Left ventricle myocardium superior (tissue), 1 donor: ENCODE data around the gene CHST9. TPM values are rescaled to one million over a fixed set of nuclear protein-coding genes. Genes with fewer than 3 reads are reported as not detected.
A peak's percentile ranks its signal among the peaks of the same experiment; 100 is the strongest.
"Not testable (repeated sequence)": the region's sequence is repeated elsewhere in the genome, so short reads cannot be mapped to it uniquely, and the experiment has no call there.

Experiments
- ATAC-seq: fragments of 200-7000 bp; cut with Tn5 transposase; one replicate; pipeline ENCODE4 v1.9.1; 2020; ENCODE audit warnings: mild to moderate bottlenecking, moderate library complexity
- DNase-seq: peaks from one replicate; pipeline ENCODE4 v3.0.0-alpha.2; 2020
- intact Hi-C: fragments of 100-400 bp; cut with micrococcal nuclease; formaldehyde crosslinking; loops from one replicate; pipeline ENCODE4 v1.11.0; 2022
- total RNA-seq: library from RNA; stranded (reverse); fragmentation: NEBNext Ultra II Directional; extraction: Animal tissue kit (Norgen Biotek cat#: 25700); gene quantifications from one replicate; pipeline ENCODE4 v1.2.1, GENCODE V29; 2021
- donor health status: DM: no; HTN: yes; CAD: no; lungs with severe emphysema.

Gene CHST9
- total RNA-seq, 1 donor from 2014 or later, result 7.0 TPM

- ATAC-seq (no peak), DNase-seq (no peak)
- intact Hi-C loops, result no loop called here
Measured at GRCh38 chr18:27181726-27182125, 3.4 kb downstream of the CHST9 start.

GRCh38 chr18:27178424-27178823 is 6.7 kb downstream of the CHST9 start:
- ATAC-seq (no peak), DNase-seq (no peak)
- intact Hi-C loops, result no loop called here

DNA sequence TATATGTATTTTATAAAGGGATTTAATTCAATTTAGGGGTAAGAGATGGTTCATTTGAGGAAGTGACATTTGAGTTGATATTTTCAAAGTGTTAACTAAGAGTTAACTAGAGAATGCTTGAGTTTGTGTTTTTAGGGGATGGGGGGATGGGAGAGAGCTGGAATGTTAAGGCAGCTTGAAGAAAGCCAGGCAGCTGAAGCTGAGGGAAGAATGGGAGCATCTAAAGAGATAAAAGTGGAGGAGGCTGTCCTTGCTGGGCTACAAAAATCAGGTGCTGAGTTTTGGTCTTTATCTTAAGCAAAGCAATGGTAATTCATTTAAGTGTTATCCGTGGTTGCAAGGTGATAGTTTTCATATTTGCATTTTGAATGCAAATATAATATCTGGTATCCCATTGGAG is 9.2 kb downstream of the CHST9 start:
- ATAC-seq (no peak), DNase-seq (no peak)
- intact Hi-C loops, result no loop called here

DNA sequence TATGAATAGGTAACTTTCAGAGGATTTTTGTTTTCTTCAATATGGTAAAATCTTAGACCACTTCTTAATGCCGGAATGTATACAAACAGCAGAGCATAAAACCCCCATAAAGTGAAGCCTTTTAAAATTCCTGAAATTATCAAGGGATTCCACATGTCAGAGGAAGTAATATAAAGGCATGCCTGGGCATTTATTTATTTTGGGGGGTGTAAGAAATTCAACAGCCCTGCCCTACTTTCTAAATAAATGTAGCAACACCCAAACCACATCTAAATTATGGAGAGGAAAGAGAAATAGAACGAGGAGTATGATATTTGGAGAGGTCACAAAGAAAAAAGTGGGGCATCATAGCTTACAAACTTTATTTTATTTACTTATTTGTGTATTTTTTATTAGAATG is 9.9 kb downstream of the CHST9 start:
- DNase-seq (no peak), ATAC-seq (no peak)
- intact Hi-C loops, result no loop called here

DNA sequence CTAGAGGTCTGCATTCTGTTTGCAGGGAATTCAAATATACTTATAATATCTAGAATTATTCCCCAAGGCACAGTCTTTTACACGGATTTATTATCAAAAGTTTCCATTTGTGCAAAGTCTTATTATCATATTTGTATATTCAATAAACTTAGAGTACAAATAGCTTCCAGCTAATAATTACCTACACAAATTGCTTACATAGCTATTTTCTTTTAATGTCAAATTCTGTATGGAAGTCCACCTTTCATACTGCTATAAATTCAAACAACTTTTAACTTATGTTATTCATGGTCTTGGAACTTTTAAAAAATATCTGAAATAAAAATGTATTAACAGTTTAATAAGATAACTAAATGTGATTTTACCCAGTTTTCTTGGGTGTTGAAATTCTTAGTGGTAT is 13.1 kb downstream of the CHST9 start:
- no peak for DNase-seq
- ATAC-seq, result no peak
- intact Hi-C loops, result no loop called here

DNA sequence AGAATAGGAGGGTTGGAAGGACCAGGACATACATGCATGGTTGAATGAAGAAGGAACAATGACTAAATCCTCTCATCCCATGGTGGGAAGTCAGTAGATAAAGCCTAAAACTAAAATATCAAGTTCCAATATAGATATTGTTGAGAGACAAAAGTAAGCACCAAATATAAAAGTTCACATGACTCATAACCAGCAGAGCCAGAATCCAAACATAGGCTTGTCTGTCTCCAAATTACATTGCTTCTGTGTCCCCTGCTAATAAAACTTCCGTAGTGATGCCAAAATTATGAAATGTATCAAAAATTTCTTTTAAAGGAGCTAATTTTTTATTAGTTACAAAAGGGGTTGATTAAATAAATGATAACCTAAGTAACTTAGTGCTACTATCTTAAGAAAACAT is 19.7 kb downstream of the CHST9 start:
- DNase-seq (no peak), ATAC-seq (peak; percentile 66)
- intact Hi-C loops, result no loop called here

DNA sequence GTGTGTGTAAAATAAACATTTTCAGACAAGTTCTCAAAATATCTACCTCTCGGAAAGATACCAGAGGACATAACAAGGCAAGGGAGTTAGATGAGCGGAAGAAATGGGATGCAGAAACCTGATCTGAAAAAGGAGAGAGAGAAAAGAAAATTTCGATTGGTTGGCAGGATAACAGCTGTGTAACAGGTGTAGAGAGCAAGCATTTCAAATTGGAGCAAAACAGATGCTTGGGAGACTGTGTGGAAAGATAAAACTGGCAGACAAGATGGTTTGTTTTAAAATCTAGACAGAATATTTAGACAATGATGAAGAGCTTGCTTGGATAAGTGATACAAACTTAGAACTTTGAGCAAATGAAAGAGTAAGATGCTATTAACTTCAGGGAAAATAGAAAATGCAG is 20.2 kb downstream of the CHST9 start:
- intact Hi-C loops, result no loop called here
- ATAC-seq, result no peak

DNA sequence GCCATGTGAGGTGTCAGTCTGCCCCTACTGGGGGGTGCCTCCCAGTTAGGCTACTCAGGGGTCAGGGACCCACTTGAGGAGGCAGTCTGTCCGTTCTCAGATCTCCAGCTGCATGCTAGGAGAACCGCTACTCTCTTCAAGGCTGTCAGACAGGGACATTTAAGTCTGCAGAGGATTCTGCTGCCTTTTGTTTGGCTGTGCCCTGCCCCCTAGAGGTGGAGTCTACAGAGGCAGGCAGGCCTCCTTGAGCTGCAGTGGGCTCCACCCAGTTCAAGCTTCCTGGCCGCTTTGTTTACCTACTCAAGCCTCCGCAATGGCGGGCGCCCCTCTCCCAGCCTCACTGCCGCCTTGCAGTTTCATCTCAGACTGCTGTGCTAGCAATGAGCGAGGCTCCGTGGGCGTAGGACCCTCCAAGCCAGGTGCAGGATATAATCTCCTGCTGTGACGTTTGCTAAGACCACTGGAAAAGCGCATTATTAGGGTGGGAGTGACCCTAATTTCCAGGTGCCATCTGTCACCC is 21.9 kb downstream of the CHST9 start:
- DNase-seq, intact Hi-C loops, ATAC-seq: not testable (repeated sequence)

More for the DNA sequence above, 20.2 kb downstream of the CHST9 start:
- DNase-seq, result no peak

GRCh38 chr18:27149240-27149639 is 35.9 kb downstream of the CHST9 start:
- DNase-seq, intact Hi-C loops, ATAC-seq: not testable (repeated sequence)

- intact Hi-C loops, result no loop called here
- no peak for ATAC-seq
- DNase-seq, result no peak
Measured at GRCh38 chr18:27144672-27145071, 40.4 kb downstream of the CHST9 start.

DNA sequence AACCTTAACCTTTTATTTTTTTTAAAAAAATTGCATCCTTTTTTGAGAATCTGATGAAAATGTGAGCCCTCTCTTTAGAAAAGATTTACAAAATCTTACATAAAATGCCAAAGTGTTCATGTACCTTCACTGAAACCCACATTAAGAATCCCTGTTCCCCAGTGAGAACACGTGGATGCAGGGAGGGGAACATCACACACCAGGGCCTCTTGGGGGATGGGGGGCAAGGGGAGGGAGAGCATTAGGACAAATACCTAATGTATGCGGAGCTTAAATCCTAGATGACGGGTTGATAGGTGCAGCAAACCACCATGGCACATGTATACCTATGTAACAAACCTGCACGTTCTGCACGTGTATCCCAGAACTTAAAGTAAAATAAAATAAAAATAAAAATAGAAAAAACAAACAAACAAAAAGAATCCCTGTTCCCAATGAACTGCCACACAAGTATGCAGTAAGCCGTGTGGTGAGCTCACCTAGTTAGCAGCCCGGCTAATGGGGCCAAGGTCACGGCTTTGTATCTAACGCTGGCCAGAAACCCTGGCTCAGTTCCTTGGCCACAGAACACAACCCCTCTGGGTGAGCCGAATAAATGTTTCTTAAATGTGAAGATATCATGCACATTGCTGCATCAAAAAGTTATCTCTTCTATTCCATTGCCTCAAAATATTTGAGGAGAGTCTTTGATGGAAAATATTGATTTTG is 41.4 kb downstream of the CHST9 start:
- intact Hi-C loops, result no loop called here
- DNase-seq (peak; percentile 72), ATAC-seq (peak; percentile 98)

DNA sequence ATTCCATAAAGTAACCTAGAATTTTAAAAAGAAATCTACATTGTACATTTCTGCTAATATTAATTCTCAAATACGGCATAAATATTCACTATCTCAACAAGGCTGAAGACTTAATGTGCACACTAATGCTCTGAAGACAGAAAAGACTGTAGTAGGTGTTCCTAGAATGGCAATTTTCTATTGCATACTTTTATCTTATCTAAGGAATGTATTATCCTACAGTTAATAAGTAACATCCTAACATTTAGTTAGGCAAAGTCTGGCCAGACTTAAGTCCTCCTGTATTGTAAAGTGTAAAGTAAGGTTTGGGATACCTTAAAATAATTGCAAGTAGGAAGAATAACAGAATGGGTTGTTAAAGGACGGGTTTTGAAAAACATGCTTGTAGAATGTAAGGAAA is 42.2 kb downstream of the CHST9 start:
- ATAC-seq, result no peak
- intact Hi-C loops, result no loop called here
- no peak for DNase-seq

DNA sequence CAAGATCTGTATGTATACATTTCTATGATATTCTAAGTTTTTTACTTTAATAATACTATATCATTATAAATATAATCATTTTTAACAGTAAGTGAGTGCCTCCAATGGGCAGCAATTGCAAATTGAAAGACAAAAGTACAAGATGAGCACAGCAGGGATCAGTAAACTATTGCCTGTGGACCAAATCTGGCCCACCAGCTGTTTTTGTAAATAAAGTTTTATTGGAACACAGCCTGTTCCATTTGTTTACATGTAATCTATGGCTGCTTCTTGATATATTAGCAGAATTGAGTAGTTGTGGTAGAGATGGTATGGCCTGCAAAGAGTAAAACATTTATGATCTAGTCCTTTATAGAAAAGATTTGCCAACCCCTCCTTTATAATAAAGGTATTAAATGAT is 43.2 kb downstream of the CHST9 start:
- DNase-seq (no peak), ATAC-seq (no peak)
- intact Hi-C loops, result no loop called here

DNA sequence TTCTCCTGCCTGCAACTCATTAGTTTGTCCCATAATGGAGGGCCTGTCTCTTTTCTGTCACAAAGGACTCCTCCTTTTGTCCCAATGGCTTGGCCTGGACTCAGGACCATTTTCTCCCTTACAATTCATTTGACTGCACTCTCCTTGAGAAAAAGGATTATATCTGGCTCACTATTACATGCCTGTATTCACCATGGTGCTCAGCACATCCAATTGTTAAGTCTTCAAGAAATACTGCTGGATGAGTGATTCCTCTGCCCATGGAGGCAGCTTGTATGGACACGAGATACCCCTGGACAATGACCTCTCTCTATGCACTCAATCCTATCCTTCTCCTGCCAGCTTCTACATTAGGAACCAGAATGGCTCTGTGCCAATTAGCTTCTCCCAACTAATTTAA is 47.0 kb downstream of the CHST9 start:
- intact Hi-C loops, result no loop called here
- DNase-seq, result no peak
- ATAC-seq, result no peak

DNA sequence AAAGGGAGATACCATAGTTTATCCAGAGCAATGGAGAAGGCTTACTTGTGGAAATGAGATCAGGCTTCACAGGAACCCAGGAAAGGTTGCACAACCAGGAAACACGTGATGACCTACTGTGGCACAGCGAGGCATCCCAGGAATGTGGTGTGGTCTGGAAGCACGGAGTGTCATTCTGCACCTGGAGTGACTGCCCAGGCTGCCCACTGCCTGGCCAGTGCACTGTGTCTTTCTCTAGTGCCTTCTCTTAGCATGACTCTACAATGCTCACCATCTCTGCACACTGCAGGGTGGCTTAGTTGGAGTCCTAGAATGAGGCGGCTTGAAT is 48.9 kb downstream of the CHST9 start:
- ATAC-seq (no peak), DNase-seq (no peak)
- intact Hi-C loops, result no loop called here

GRCh38 chr18:27135504-27136207 is 49.5 kb downstream of the CHST9 start:
- DNase-seq, result no peak
- intact Hi-C loops, result no loop called here
- peak; percentile 29 for ATAC-seq

GRCh38 chr18:27130065-27130630 is 55.0 kb downstream of the CHST9 start:
- intact Hi-C loops, result no loop called here
- no peak for DNase-seq

GRCh38 chr18:27124196-27124595 is 60.9 kb downstream of the CHST9 start:
- intact Hi-C loops, result no loop called here
- DNase-seq (no peak), ATAC-seq (no peak)

More at GRCh38 chr18:27130065-27130630, 55.0 kb downstream of the CHST9 start:
- no peak for ATAC-seq

GRCh38 chr18:27121108-27121507 is 64.0 kb downstream of the CHST9 start:
- intact Hi-C loops, result no loop called here
- ATAC-seq, result no peak
- no peak for DNase-seq

GRCh38 chr18:27120246-27120645 is 64.9 kb downstream of the CHST9 start:
- no peak for ATAC-seq
- intact Hi-C loops, result no loop called here
- DNase-seq, result no peak

- DNase-seq (no peak), ATAC-seq (no peak)
- intact Hi-C loops, result no loop called here
Measured at GRCh38 chr18:27118973-27119372, 66.1 kb downstream of the CHST9 start.
